HepG2 (cell line): Measurements from ENCODE around the gene DIMT1. TPM values are rescaled to one million over a fixed set of nuclear protein-coding genes. Genes with fewer than 3 reads are reported as not detected.

ENCODE experiments used
- ATAC-seq: fragments of 200-7000 bp; cut with Tn5 transposase; 3 replicates; pipeline ENCODE4 v1.9.1; 2020; ENCODE audit warnings: mild to moderate bottlenecking, moderate library complexity
- BruUV-seq: library from RNA; stranded (reverse); fragments of 400-500 nt; replicated peaks from 2 replicates; lab custom pipeline; 2021; lab: Mats Ljungman, UMichigan
- CTCF ChIA-PET: fragments of 300-600 bp; formaldehyde crosslinking; extraction: SDS; loops from one replicate; lab custom pipeline; 2021; ENCODE audit warnings: low total read pairs, inconsistent platforms, low intra/inter-chr PET ratio; lab: Yijun Ruan, JAX
- POLR2A ChIA-PET: fragments of 350-600 bp; sonication (Branson Sonifier 250); formaldehyde crosslinking; loops from one replicate; lab custom pipeline; 2020; ENCODE audit warnings: antibody characterized with exemption, inconsistent platforms; lab: Yijun Ruan, JAX
- DNase-seq: peaks from one replicate; pipeline ENCODE4 v3.0.0-alpha.2; 2015; ENCODE audit warnings: low spot score
- FAIRE-seq: peaks from 3 replicates; lab custom pipeline; 2011; peaks lifted over from hg19 to GRCh38; lab: Jason Lieb, UNC
- H2AFZ ChIP-seq: one replicate; pipeline ENCODE4 v1.6.1; 2011; ENCODE audit warnings: low read length, inconsistent platforms
- H3K27ac ChIP-seq: fragments of 300-600 bp; 3 replicates; pipeline ENCODE4 v1.8.0; 2011; ENCODE audit warnings: mixed run types, mild to moderate bottlenecking, mixed read lengths, low read length, inconsistent platforms; ENCODE audit not compliant: insufficient read depth; ENCODE audit errors: extremely low read length
- H3K27me3 ChIP-seq, 2 experiments: fragments of 200-600 bp in 1 of 2; 2 replicates in 1 of 2; 3 replicates in 1 of 2; pipeline versions ENCODE4 v1.6.0 to v1.8.0; 2011; ENCODE audit warnings: low read length in 2 of 2, mild to moderate bottlenecking in 2 of 2, moderate library complexity in 2 of 2, inconsistent platforms in 1 of 2; ENCODE audit not compliant: insufficient read depth in 2 of 2, control insufficient read depth in 1 of 2
- H3K36me3 ChIP-seq, 2 experiments: fragments of 200-600 bp in 1 of 2; replicated peaks in 1 of 2; 2 replicates in 1 of 2; 3 replicates in 1 of 2; pipeline versions ENCODE4 v1.5.1 to v1.8.0; 2011; ENCODE audit warnings: low read length in 2 of 2, inconsistent platforms in 1 of 2; ENCODE audit not compliant: insufficient read depth in 2 of 2, control insufficient read depth in 1 of 2
- H3K4me1 ChIP-seq: 2 replicates; pipeline ENCODE4 v1.5.1; 2012; ENCODE audit warnings: low read length, inconsistent platforms; ENCODE audit not compliant: insufficient read depth
- H3K4me2 ChIP-seq: 2 replicates; pipeline ENCODE4 v1.6.0; 2011; ENCODE audit warnings: low read depth, low read length, inconsistent platforms
- H3K4me3 ChIP-seq, 3 experiments: fragments of 200-600 bp in 1 of 3; sonication (generic), shearing (Covaris generic) in 1 of 3; replicated peaks in 1 of 3; 2 replicates each; pipeline ENCODE4 v1.5.1; 2011 to 2016; ENCODE audit warnings: low read length in 3 of 3, inconsistent platforms in 2 of 3, low read depth in 2 of 3, mild to moderate bottlenecking in 2 of 3, control low read depth in 1 of 3, mixed read lengths in 1 of 3; ENCODE audit not compliant: insufficient read depth in 1 of 3
- H3K79me2 ChIP-seq: one replicate; pipeline ENCODE4 v1.6.1; 2011; ENCODE audit warnings: low read length, inconsistent platforms; ENCODE audit not compliant: insufficient read depth
- H3K9ac ChIP-seq: 2 replicates; pipeline ENCODE4 v1.6.0; 2011; ENCODE audit warnings: mild to moderate bottlenecking, low read depth, low read length, inconsistent platforms; ENCODE audit not compliant: insufficient read depth
- H3K9me3 ChIP-seq: 2 replicates; pipeline ENCODE4 v1.5.1; 2012; ENCODE audit warnings: mild to moderate bottlenecking, low read length
- H4K20me1 ChIP-seq: 2 replicates; pipeline ENCODE4 v1.6.0; 2011; ENCODE audit warnings: inconsistent platforms, mild to moderate bottlenecking, low read length, moderate library complexity; ENCODE audit not compliant: insufficient read depth
- CHD4 ChIP-seq: fragments of 200-600 bp; sonication (generic); IDR thresholded peaks from 2 replicates; pipeline ENCODE4 v1.7.0; 2017; ENCODE audit warnings: mild to moderate bottlenecking, low read length, borderline replicate concordance
- FOXM1 ChIP-seq: sonication (generic); formaldehyde crosslinking; IDR thresholded peaks from 2 replicates; pipeline ENCODE4 v1.5.0; 2020; ENCODE audit warnings: missing genetic modification reagents
- FOXO1 ChIP-seq: sonication (generic); formaldehyde crosslinking; IDR thresholded peaks from 2 replicates; pipeline ENCODE4 v1.4.0; 2020; ENCODE audit warnings: missing genetic modification reagents
- HDAC1 ChIP-seq: sonication (generic); formaldehyde crosslinking; IDR thresholded peaks from 2 replicates; pipeline ENCODE4 v1.5.1; 2020; ENCODE audit warnings: mild to moderate bottlenecking, missing genetic modification reagents
- KLF6 ChIP-seq: IDR thresholded peaks from 2 replicates; pipeline ENCODE4 v1.8.0; 2016; ENCODE audit warnings: missing biosample characterization, missing genetic modification reagents
- PRMT3 ChIP-seq: sonication (generic); formaldehyde crosslinking; IDR thresholded peaks from 2 replicates; pipeline ENCODE4 v1.8.1; 2022; ENCODE audit warnings: low read depth, mild to moderate bottlenecking, moderate library complexity, missing genetic modification reagents, borderline replicate concordance
- SP2 ChIP-seq: sonication (generic); formaldehyde crosslinking; IDR thresholded peaks from 2 replicates; pipeline ENCODE4 v1.5.1; 2020; ENCODE audit warnings: mild to moderate bottlenecking, missing genetic modification reagents
- TMF1 ChIP-seq: sonication (generic); formaldehyde crosslinking; IDR thresholded peaks from 2 replicates; pipeline ENCODE4 v1.8.1; 2022; ENCODE audit warnings: low read depth, missing genetic modification reagents
- ZNF780A ChIP-seq: sonication (generic); formaldehyde crosslinking; IDR thresholded peaks from 2 replicates; pipeline ENCODE4 v1.8.0; 2022; ENCODE audit warnings: mild to moderate bottlenecking, missing genetic modification reagents, moderate library complexity
- WGBS: methylation state at CpG from one replicate; pipeline ENCODE4 v1.1.6; 2017; ENCODE audit warnings: low lambda C conversion rate; 5-methylcytosine and 5-hydroxymethylcytosine counted together
- in situ Hi-C: cut with HindIII; loops from 2 replicates; pipeline ENCODE4 v1.10.0; 2017; ENCODE audit warnings: low pct_unique_long_range_greater_than_20kb; ENCODE audit not compliant: extremely low pct_ligation_motif_present
- intact Hi-C: fragments of 100-400 bp; cut with micrococcal nuclease; formaldehyde crosslinking; loops from one replicate; pipeline ENCODE4 v1.10.0; 2022; ENCODE audit not compliant: unreplicated experiment
- polyA plus RNA-seq, 8 experiments: library from polyadenylated mRNA; depleted of rRNA in 3 of 8; stranded (reverse) in 7 of 8; unstranded in 1 of 8; fragments of >200 nt; fragmentation: Illumina TruSeq in 4 of 8; extraction: Trizol in 4 of 8; gene quantifications; 2 replicates each; pipeline versions ENCODE4 v1.2.1 to v1.2.3, GENCODE V29; 2011 to 2016; ENCODE audit warnings: low read depth in 4 of 8, missing spikeins in 1 of 8, mixed read lengths in 1 of 8; ENCODE audit not compliant: insufficient read depth in 1 of 8
- total RNA-seq, 5 experiments: library from RNA; depleted of rRNA; stranded (reverse); fragments of >200 nt; fragmentation: Illumina TruSeq; extraction: Trizol; gene quantifications; 2 replicates each; pipeline ENCODE4 v1.2.3, GENCODE V29; 2016; ENCODE audit warnings: low read depth in 1 of 5
- TF ChIP-seq, protein P1 (sequence below): IDR thresholded peaks from 2 replicates; pipeline ENCODE4 v1.6.1; 2012; ENCODE audit warnings: low read length, improper control_type of control experiment
- TF ChIP-seq, protein P2 (sequence below): sonication (generic); formaldehyde crosslinking; IDR thresholded peaks from 2 replicates; pipeline ENCODE4 v1.4.0; 2020; ENCODE audit warnings: missing genetic modification reagents, borderline replicate concordance
- TF ChIP-seq, protein P3 (sequence below): IDR thresholded peaks from 2 replicates; pipeline ENCODE4 v1.6.1; 2016; ENCODE audit warnings: low read depth, borderline replicate concordance
- TF ChIP-seq, protein P4 (sequence below): sonication (generic); formaldehyde crosslinking; IDR thresholded peaks from 2 replicates; pipeline ENCODE4 v1.8.0; 2022; ENCODE audit warnings: mild to moderate bottlenecking, missing genetic modification reagents; ENCODE audit not compliant: insufficient replicate concordance

Gene DIMT1
- total and polyA plus RNA-seq, 2 of the 13 experiments (the other 11 are each of a cell fraction or from before 2014, with no cell fraction given) = 16.1 to 35.2 TPM

DNA sequence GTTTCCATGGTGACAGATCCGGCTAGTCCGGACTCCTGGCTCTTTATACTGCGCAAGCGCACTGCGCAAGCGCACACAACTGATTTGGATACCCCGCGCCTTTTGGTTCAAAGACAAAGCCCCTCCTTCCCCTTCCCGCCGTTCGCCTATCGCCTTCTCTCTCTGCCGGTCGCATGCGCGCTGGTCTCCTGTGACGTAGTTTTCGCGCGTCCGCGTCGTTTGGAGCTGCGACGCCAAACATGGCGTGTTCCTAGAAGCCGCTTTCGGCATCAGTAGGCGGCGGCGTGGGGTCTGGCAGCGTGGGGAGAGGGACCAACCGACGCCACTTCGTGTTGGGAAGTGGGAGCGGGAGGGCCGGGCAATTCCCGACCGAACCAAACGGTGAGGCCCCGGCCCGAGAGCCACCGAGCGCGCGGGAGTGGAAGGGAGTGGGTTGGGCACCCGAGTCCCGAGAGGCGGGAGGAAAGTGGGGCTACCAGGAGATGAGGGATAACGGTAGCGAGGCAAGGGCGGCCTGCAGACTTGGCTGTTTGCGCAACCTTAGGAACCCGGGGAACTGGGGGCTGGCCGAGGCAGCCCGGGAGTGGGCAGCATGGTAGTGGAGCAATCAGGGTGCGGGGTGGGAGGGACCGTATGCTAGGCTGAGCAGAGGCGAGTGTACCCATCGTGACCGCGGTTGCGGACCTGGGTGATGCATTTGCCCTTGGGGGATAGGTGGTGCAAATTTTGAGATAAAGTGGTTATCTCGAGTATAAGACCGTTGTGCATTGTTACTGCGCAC lies 9.0 kb upstream of the DIMT1 start, which contains the start of gene IPO11:
TSS of gene IPO11 (plus strand) at position 215 of the 781 bp plus-strand sequence. CDS start 24,517 bp downstream, outside the sequence.
- DNase-seq (peak; percentile 98), ATAC-seq (peak; percentile 94), FAIRE-seq (peak; percentile 99)
- no peaks in the 10 kb centered on the region; a peak in 1 of 5 replicates for H3K27me3 ChIP-seq
- in situ Hi-C loops = no loop called here
- 0 out of 5 replicates have a peak, but pooled peaks cover 0 to 5% of the 10 kb centered on the region in 2 experiments for H3K36me3 ChIP-seq
- H4K20me1 ChIP-seq = no peaks in the 10 kb centered on the region; the same call in 1 of the 2 replicates
- H3K79me2 ChIP-seq = peaks cover 47% of the 10 kb centered on the region
- H3K9ac ChIP-seq = peak within 1 kb of the TSS; percentile 87
- H2AFZ ChIP-seq = peak within 1 kb of the TSS; percentile 75
- no peaks in the 10 kb centered on the region for H3K9me3 ChIP-seq
- CTCF ChIA-PET = no interaction called here
- POLR2A ChIA-PET = interaction anchor here (0.6 to 3.9 kb wide), 6 partner anchors 9 to 74 kb away, joined by 3 to 115 read pairs (median 3); partner anchors contain the start of gene DIMT1
- no TSS peak for BruUV-seq
- peak within 1 kb of the TSS; percentile 85 for H3K27ac ChIP-seq
- intact Hi-C loops = loop anchor here (1.0 kb wide), 1 partner anchor 8 kb away; no protein-coding TSS in a partner anchor
- peaks cover 19% of the 10 kb centered on the region for H3K4me1 ChIP-seq
- peak within 1 kb of the TSS; percentile 91 to 100 (median 97) for H3K4me3 ChIP-seq
- peak within 1 kb of the TSS; percentile 87 for H3K4me2 ChIP-seq
- WGBS = 2% methylated on average over 41 of the region's 66 CpGs
- peak; percentile 31; the same call in 1 of the 2 replicates for TF ChIP-seq KLF6 (CRISPR knock-in tag)
- TF ChIP-seq, protein P1, sequence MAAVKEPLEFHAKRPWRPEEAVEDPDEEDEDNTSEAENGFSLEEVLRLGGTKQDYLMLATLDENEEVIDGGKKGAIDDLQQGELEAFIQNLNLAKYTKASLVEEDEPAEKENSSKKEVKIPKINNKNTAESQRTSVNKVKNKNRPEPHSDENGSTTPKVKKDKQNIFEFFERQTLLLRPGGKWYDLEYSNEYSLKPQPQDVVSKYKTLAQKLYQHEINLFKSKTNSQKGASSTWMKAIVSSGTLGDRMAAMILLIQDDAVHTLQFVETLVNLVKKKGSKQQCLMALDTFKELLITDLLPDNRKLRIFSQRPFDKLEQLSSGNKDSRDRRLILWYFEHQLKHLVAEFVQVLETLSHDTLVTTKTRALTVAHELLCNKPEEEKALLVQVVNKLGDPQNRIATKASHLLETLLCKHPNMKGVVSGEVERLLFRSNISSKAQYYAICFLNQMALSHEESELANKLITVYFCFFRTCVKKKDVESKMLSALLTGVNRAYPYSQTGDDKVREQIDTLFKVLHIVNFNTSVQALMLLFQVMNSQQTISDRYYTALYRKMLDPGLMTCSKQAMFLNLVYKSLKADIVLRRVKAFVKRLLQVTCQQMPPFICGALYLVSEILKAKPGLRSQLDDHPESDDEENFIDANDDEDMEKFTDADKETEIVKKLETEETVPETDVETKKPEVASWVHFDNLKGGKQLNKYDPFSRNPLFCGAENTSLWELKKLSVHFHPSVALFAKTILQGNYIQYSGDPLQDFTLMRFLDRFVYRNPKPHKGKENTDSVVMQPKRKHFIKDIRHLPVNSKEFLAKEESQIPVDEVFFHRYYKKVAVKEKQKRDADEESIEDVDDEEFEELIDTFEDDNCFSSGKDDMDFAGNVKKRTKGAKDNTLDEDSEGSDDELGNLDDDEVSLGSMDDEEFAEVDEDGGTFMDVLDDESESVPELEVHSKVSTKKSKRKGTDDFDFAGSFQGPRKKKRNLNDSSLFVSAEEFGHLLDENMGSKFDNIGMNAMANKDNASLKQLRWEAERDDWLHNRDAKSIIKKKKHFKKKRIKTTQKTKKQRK = no peak
- TF ChIP-seq PRMT3 (CRISPR knock-in tag) = no peak
- TF ChIP-seq, protein P2, sequence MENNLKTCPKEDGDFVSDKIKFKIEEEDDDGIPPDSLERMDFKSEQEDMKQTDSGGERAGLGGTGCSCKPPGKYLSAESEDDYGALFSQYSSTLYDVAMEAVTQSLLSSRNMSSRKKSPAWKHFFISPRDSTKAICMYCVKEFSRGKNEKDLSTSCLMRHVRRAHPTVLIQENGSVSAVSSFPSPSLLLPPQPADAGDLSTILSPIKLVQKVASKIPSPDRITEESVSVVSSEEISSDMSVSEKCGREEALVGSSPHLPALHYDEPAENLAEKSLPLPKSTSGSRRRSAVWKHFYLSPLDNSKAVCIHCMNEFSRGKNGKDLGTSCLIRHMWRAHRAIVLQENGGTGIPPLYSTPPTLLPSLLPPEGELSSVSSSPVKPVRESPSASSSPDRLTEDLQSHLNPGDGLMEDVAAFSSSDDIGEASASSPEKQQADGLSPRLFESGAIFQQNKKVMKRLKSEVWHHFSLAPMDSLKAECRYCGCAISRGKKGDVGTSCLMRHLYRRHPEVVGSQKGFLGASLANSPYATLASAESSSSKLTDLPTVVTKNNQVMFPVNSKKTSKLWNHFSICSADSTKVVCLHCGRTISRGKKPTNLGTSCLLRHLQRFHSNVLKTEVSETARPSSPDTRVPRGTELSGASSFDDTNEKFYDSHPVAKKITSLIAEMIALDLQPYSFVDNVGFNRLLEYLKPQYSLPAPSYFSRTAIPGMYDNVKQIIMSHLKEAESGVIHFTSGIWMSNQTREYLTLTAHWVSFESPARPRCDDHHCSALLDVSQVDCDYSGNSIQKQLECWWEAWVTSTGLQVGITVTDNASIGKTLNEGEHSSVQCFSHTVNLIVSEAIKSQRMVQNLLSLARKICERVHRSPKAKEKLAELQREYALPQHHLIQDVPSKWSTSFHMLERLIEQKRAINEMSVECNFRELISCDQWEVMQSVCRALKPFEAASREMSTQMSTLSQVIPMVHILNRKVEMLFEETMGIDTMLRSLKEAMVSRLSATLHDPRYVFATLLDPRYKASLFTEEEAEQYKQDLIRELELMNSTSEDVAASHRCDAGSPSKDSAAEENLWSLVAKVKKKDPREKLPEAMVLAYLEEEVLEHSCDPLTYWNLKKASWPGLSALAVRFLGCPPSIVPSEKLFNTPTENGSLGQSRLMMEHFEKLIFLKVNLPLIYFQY (CRISPR knock-in tag) = no peak
- no peak for TF ChIP-seq CHD4
- no peak; the same call in 1 of the 2 replicates for TF ChIP-seq FOXO1 (CRISPR knock-in tag)
- peak; percentile 87 for TF ChIP-seq SP2 (CRISPR knock-in tag)
- peak; percentile 99 for TF ChIP-seq HDAC1
- TF ChIP-seq TMF1 (CRISPR knock-in tag) = peak; percentile 50
- no peak for TF ChIP-seq ZNF780A (CRISPR knock-in tag)
- TF ChIP-seq, protein P3, sequence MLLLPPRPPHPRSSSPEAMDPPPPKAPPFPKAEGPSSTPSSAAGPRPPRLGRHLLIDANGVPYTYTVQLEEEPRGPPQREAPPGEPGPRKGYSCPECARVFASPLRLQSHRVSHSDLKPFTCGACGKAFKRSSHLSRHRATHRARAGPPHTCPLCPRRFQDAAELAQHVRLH = peak; percentile 79
- TF ChIP-seq FOXM1 (CRISPR knock-in tag) = no peak
- TF ChIP-seq, protein P4, sequence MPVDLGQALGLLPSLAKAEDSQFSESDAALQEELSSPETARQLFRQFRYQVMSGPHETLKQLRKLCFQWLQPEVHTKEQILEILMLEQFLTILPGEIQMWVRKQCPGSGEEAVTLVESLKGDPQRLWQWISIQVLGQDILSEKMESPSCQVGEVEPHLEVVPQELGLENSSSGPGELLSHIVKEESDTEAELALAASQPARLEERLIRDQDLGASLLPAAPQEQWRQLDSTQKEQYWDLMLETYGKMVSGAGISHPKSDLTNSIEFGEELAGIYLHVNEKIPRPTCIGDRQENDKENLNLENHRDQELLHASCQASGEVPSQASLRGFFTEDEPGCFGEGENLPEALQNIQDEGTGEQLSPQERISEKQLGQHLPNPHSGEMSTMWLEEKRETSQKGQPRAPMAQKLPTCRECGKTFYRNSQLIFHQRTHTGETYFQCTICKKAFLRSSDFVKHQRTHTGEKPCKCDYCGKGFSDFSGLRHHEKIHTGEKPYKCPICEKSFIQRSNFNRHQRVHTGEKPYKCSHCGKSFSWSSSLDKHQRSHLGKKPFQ (CRISPR knock-in tag) = no peak
